K562 (cell line): ENCODE data around the gene TNIP1. TPM values are rescaled to one million over a fixed set of nuclear protein-coding genes. Genes with fewer than 3 reads are reported as not detected.
A peak's percentile ranks its signal among the peaks of the same experiment; 100 is the strongest.

Experiments used
- BRD9 ChIP-seq: fragments of 450-650 bp; IDR thresholded peaks from 2 replicates; pipeline ENCODE4 v1.6.1; 2018; ENCODE audit warnings: low read depth; ENCODE audit not compliant: partially characterized antibody
- DNMT1 ChIP-seq: fragments of 450-650 bp; IDR thresholded peaks from 2 replicates; pipeline ENCODE4 v1.6.1; 2016; ENCODE audit warnings: antibody characterized with exemption, mild to moderate bottlenecking
- FOSL1 ChIP-seq: fragments of 200-800 bp; sonication (Bioruptor generic); conservative IDR thresholded peaks from 2 replicates; pipeline ENCODE4 v1.6.1; 2016; ENCODE audit warnings: missing genetic modification characterization, missing compliant biosample characterization
- FOXJ3 ChIP-seq: sonication (generic); formaldehyde crosslinking; IDR thresholded peaks from 2 replicates; pipeline ENCODE4 v1.4.0; 2020; ENCODE audit warnings: mild to moderate bottlenecking, missing genetic modification reagents
- FOXK2 ChIP-seq, 2 experiments: fragments of 450-650 bp; IDR thresholded peaks in 1 of 2; conservative IDR thresholded peaks in 1 of 2; 2 replicates each; pipeline ENCODE4 v1.6.1; 2016; ENCODE audit warnings: low read depth in 2 of 2, mild to moderate bottlenecking in 1 of 2
- GTF2A2 ChIP-seq: IDR thresholded peaks from 2 replicates; pipeline ENCODE4 v1.6.1; 2016; ENCODE audit warnings: mild to moderate bottlenecking, missing genetic modification characterization, missing compliant biosample characterization
- HNRNPH1 ChIP-seq: fragments of 200-400 bp; formaldehyde crosslinking; optimal IDR thresholded peaks from 2 replicates; pipeline ENCODE3; 2017; ENCODE audit warnings: low read depth, mild to moderate bottlenecking, low read length, moderate library complexity
- HOXB6 ChIP-seq: fragments of 250-450 bp; sonication (Bioruptor Pico); IDR thresholded peaks from 2 replicates; pipeline ENCODE4 v1.5.1; 2022; ENCODE audit warnings: mild to moderate bottlenecking, borderline replicate concordance
- MITF ChIP-seq: IDR thresholded peaks from 2 replicates; pipeline ENCODE4 v1.6.1; 2014; ENCODE audit warnings: antibody characterized with exemption
- PBX2 ChIP-seq, 2 experiments: IDR thresholded peaks in 1 of 2; conservative IDR thresholded peaks in 1 of 2; 2 replicates each; pipeline ENCODE4 v1.6.1; 2016; ENCODE audit warnings: low read depth in 2 of 2, mild to moderate bottlenecking in 1 of 2, missing compliant biosample characterization in 1 of 2, missing genetic modification characterization in 1 of 2, moderate library complexity in 1 of 2
- PTBP1 ChIP-seq: fragments of 200-400 bp; formaldehyde crosslinking; IDR thresholded peaks from 2 replicates; pipeline ENCODE4 v1.6.1; 2017; ENCODE audit warnings: low read depth, low read length
- TSHZ1 ChIP-seq: fragments of 250-450 bp; sonication (Bioruptor Pico); IDR thresholded peaks from 2 replicates; pipeline ENCODE4 v1.4.0; 2020; ENCODE audit warnings: mild to moderate bottlenecking, moderate library complexity
- ZBTB9 ChIP-seq: fragments of 450-650 bp; formaldehyde crosslinking; IDR thresholded peaks from 2 replicates; pipeline ENCODE4 v1.4.0; 2020; ENCODE audit warnings: mild to moderate bottlenecking, moderate library complexity
- ZFP1 ChIP-seq: fragments of 450-650 bp; formaldehyde crosslinking; IDR thresholded peaks from 2 replicates; pipeline ENCODE4 v1.4.0; 2020; ENCODE audit warnings: mild to moderate bottlenecking, mixed read lengths
- ZFPM2 ChIP-seq: fragments of 250-450 bp; sonication (Bioruptor Pico); IDR thresholded peaks from 2 replicates; pipeline ENCODE4 v1.5.1; 2022; ENCODE audit warnings: mild to moderate bottlenecking
- ZNF232 ChIP-seq: sonication (generic); formaldehyde crosslinking; IDR thresholded peaks from 2 replicates; pipeline ENCODE4 v1.8.0; 2022; ENCODE audit warnings: mild to moderate bottlenecking, missing genetic modification reagents
- ZNF589 ChIP-seq: fragments of 200-800 bp; sonication (Bioruptor generic); IDR thresholded peaks from 2 replicates; pipeline ENCODE4 v1.6.1; 2016; ENCODE audit warnings: low read depth, missing genetic modification characterization, missing compliant biosample characterization
- polyA plus RNA-seq, 8 experiments: library from polyadenylated mRNA; depleted of rRNA in 4 of 8; stranded (reverse) in 5 of 8; unstranded in 3 of 8; fragments of >200 nt; fragmentation: Nextera tagmentation in 2 of 8; fragmentation: Illumina TruSeq in 1 of 8; extraction: Ambion mirVana in 2 of 8; extraction: Trizol in 1 of 8; gene quantifications; 2 replicates each; pipeline versions ENCODE4 v1.2.1 to v1.2.3, GENCODE V29; 2011 to 2014; ENCODE audit warnings: inconsistent platforms in 1 of 8, missing spikeins in 1 of 8
- total RNA-seq, 7 experiments: library from RNA; depleted of rRNA in 6 of 7; stranded (reverse); fragments of >200 nt in 6 of 7; fragmentation: Illumina TruSeq in 2 of 7; extraction: Trizol in 2 of 7; gene quantifications; 2 replicates each; pipeline versions ENCODE4 v1.2.1 to v1.2.3, GENCODE V29; 2011 to 2021; ENCODE audit warnings: low replicate concordance in 1 of 7

The TNIP1 gene
- total and polyA plus RNA-seq, 9 of the 15 experiments (the other 6 are each of a cell fraction or from before 2014, with no cell fraction given) = 0.46 to 41.0 (median 24.6) TPM

- TF ChIP-seq PBX2 (CRISPR knock-in tag; IDR thresholded peaks at IDR 0.05; ENCODE audit: low read depth) (no peak), PBX2 (tag; conservative IDR thresholded peaks at IDR 0.05; ENCODE audit: low read depth) (no peak), MITF (no peak), BRD9 (no peak), FOSL1 (tag) (no peak), FOXK2 (conservative IDR thresholded peaks at IDR 0.05 in 1 of 2, IDR thresholded peaks at IDR 0.05 in 1 of 2; ENCODE audit: low read depth in 2 of 2) (peak in 1 of 2 experiments; percentile 15; a peak in 1 of 4 replicates), ZFP1 (CRISPR knock-in tag) (no peak), TSHZ1 (no peak), ZFPM2 (CRISPR knock-in tag) (no peak), PTBP1 (no peak), ZNF589 (CRISPR knock-in tag) (no peak), HNRNPH1 (no peak), GTF2A2 (tag) (no peak), ZBTB9 (CRISPR knock-in tag) (no peak), ZNF232 (no peak), FOXJ3 (no peak), HOXB6 (CRISPR knock-in tag) (no peak), DNMT1 (no peak)
Measured at GRCh38 chr5:151126199-151126645, 45.4 kb upstream of the TNIP1 start (continued).
